Measurements from ENCODE around the gene MAP3K8. TPM values are rescaled to one million over a fixed set of nuclear protein-coding genes. Genes with fewer than 3 reads are reported as not detected.

Gene MAP3K8
- total and polyA plus RNA-seq, 2 donors (not counting 3 experiments of a cell fraction or from before 2014, with no cell fraction given) = 5.2 to 10.6 TPM

DNA sequence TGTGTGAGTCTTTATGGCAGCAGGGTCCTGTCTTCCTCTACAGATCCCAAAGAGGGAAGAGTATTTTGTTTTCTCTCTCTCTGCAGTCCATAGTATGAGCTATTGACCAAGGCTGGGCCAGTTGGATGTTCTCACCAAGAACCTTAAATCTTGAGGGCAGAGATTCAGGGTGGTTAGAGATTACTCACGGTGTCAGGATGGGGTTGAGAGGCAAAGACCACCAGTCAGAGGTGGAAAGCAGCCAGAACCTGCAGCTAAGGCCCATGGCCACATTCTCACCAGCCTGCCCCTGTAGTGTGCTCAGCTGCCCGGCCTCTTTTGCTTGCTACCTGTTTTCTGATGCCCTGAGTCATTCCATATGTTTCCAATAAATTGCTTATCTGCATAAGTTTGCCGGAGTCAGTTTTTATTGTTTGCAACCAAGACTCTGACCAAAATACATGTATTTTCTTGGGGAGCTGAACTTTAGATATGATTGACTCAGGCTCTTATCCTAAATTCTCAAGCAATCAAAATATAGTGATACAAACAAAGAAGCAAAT is 67.0 kb downstream of the MAP3K8 start:
- Histone ChIP-seq H2AFZ (ENCODE audit: low read depth, low read length) (no peak overlapping the region), H3K9ac (replicated peaks; ENCODE audit: extremely low read depth, insufficient read depth, low read length) (no peak overlapping the region), H3K4me2 (ENCODE audit: insufficient read depth, low read length) (no peak overlapping the region), H3K9me1 (replicated peaks; ENCODE audit: control insufficient read depth, extremely low read depth, insufficient read depth, low read length) (no peaks in the 10 kb centered on the region), H3K36me3 (ENCODE audit: control insufficient read depth in 2 of 2, extremely low read depth in 1 of 2, insufficient read depth in 2 of 2, low read length in 2 of 2) (no peaks in the 10 kb centered on the region), H3K4me1 (ENCODE audit: control insufficient read depth, extremely low read depth, insufficient read depth, low read length) (no peaks in the 10 kb centered on the region), H3K79me2 (ENCODE audit: control insufficient read depth, insufficient read depth, low read length) (no peaks in the 10 kb centered on the region), H3K27ac (ENCODE audit: insufficient read depth, low read depth, low read length) (no peak overlapping the region), H3K9me3 (replicated peaks; ENCODE audit: control insufficient read depth, insufficient read depth, low read length) (no peaks in the 10 kb centered on the region), H3K4me3 (replicated peaks in 1 of 3; ENCODE audit: insufficient read depth in 1 of 3, low read depth in 1 of 3, low read length in 3 of 3) (no peak overlapping the region), H4K20me1 (replicated peaks; ENCODE audit: control insufficient read depth, extremely low read depth, insufficient read depth, low read length) (no peaks in the 10 kb centered on the region), H3K27me3 (ENCODE audit: control insufficient read depth in 2 of 2, insufficient read depth in 2 of 2, low read length in 2 of 2) (peaks cover 36 to 46% of the 10 kb centered on the region in 2 experiments)
- intact Hi-C loops (cut with micrococcal nuclease) = no loop called here
- ChIA-PET CTCF (interaction anchor here (1.0 to 1.4 kb wide), 2 partner anchors 21 to 90 kb away, joined by 3 read pairs; no protein-coding TSS in a partner anchor), POLR2A (interaction anchor here (0.6 kb wide), 1 partner anchor 70 kb away, joined by 3 read pairs; no protein-coding TSS in a partner anchor)
- no TSS peak for BruUV-seq (replicated peaks)
- no peak for DNase-seq (ENCODE audit: low read depth, low spot score)
- no peak for FAIRE-seq
- TF ChIP-seq FOS (IDR thresholded peaks at IDR 0.05; ENCODE audit: borderline replicate concordance, insufficient read depth, low read length) (no peak), CTCF (IDR thresholded peaks at IDR 0.05; ENCODE audit: extremely low read depth in 1 of 2, insufficient read depth in 1 of 2, low read depth in 1 of 2, low read length in 2 of 2) (no peak), MAX (IDR thresholded peaks at IDR 0.05; ENCODE audit: insufficient read depth, insufficient read length) (no peak), MYC (IDR thresholded peaks at IDR 0.05; ENCODE audit: low read depth, low read length) (no peak), POLR2AphosphoS5 (IDR thresholded peaks at IDR 0.05; ENCODE audit: insufficient read depth, low read depth, low read length) (no peak), JUN (IDR thresholded peaks at IDR 0.05; ENCODE audit: borderline replicate concordance, insufficient read depth, insufficient read length, low read depth) (no peak), POLR2A (IDR thresholded peaks at IDR 0.05; ENCODE audit: low read depth, low read length) (no peak), GATA2 (IDR thresholded peaks at IDR 0.05; ENCODE audit: insufficient read depth, insufficient read length, low read depth, low read length) (no peak), EZH2 (IDR thresholded peaks at IDR 0.05; ENCODE audit: borderline replicate concordance, low read depth, low read length, severe bottlenecking) (no peak)
- dilution Hi-C loops (cut with MboI; ENCODE audit: extremely low pct_ligation_motif_present, low sequenced_read_pairs) = no loop called here

Measured in endothelial cell of umbilical vein (primary cell).